ENCODE data around the gene ATP2B2.

ATP2B2 gene

GRCh38 chr3:10440684-10441083, 64.7 kb downstream of the ATP2B2 start:
- TF ChIP-seq POLR2A (IDR thresholded peaks at IDR 0.05; ENCODE audit: extremely low read depth, insufficient read length) (no peak), MAX (IDR thresholded peaks at IDR 0.05; ENCODE audit: low read depth, low read length) (no peak), CTCF (IDR thresholded peaks at IDR 0.05; ENCODE audit: low read depth, low read length) (no peak), MYC (IDR thresholded peaks at IDR 0.05; ENCODE audit: low read depth, low read length) (no peak)
- no peak overlapping the region for H3K4me3 ChIP-seq (ENCODE audit: low read depth, low read length)
- DNase-seq (ENCODE audit: low read depth) = no peak

- no peak overlapping the region for H3K4me3 ChIP-seq (ENCODE audit: low read depth, low read length)
- DNase-seq (ENCODE audit: low read depth) = no peak
- TF ChIP-seq POLR2A (IDR thresholded peaks at IDR 0.05; ENCODE audit: extremely low read depth, insufficient read length) (no peak), MAX (IDR thresholded peaks at IDR 0.05; ENCODE audit: low read depth, low read length) (no peak), CTCF (IDR thresholded peaks at IDR 0.05; ENCODE audit: low read depth, low read length) (no peak), MYC (IDR thresholded peaks at IDR 0.05; ENCODE audit: low read depth, low read length) (no peak)
Observed at GRCh38 chr3:10438902-10439610, 66.3 kb downstream of the ATP2B2 start.

GRCh38 chr3:10437995-10438901, 67.1 kb downstream of the ATP2B2 start:
- TF ChIP-seq MYC (IDR thresholded peaks at IDR 0.05; ENCODE audit: low read depth, low read length) (no peak), CTCF (IDR thresholded peaks at IDR 0.05; ENCODE audit: low read depth, low read length) (no peak), MAX (IDR thresholded peaks at IDR 0.05; ENCODE audit: low read depth, low read length) (no peak), POLR2A (IDR thresholded peaks at IDR 0.05; ENCODE audit: extremely low read depth, insufficient read length) (no peak)
- H3K4me3 ChIP-seq (ENCODE audit: low read depth, low read length) = no peak overlapping the region
- peak; percentile 49 for DNase-seq (ENCODE audit: low read depth)

GRCh38 chr3:10437272-10437994, 68.0 kb downstream of the ATP2B2 start:
- peak; percentile 20 for DNase-seq (ENCODE audit: low read depth)
- no peak overlapping the region for H3K4me3 ChIP-seq (ENCODE audit: low read depth, low read length)
- TF ChIP-seq POLR2A (IDR thresholded peaks at IDR 0.05; ENCODE audit: extremely low read depth, insufficient read length) = no peak
- no peak for TF ChIP-seq MYC (IDR thresholded peaks at IDR 0.05; ENCODE audit: low read depth, low read length)
- no peak for TF ChIP-seq CTCF (IDR thresholded peaks at IDR 0.05; ENCODE audit: low read depth, low read length)
- no peak for TF ChIP-seq MAX (IDR thresholded peaks at IDR 0.05; ENCODE audit: low read depth, low read length)

GRCh38 chr3:10435850-10436249, 69.5 kb downstream of the ATP2B2 start:
- TF ChIP-seq MAX (IDR thresholded peaks at IDR 0.05; ENCODE audit: low read depth, low read length) (no peak), MYC (IDR thresholded peaks at IDR 0.05; ENCODE audit: low read depth, low read length) (no peak), CTCF (IDR thresholded peaks at IDR 0.05; ENCODE audit: low read depth, low read length) (no peak), POLR2A (IDR thresholded peaks at IDR 0.05; ENCODE audit: extremely low read depth, insufficient read length) (no peak)
- DNase-seq (ENCODE audit: low read depth) = no peak
- H3K4me3 ChIP-seq (ENCODE audit: low read depth, low read length) = no peak overlapping the region
